ENCODE data around the gene TBC1D13.

The TBC1D13 gene

DNA sequence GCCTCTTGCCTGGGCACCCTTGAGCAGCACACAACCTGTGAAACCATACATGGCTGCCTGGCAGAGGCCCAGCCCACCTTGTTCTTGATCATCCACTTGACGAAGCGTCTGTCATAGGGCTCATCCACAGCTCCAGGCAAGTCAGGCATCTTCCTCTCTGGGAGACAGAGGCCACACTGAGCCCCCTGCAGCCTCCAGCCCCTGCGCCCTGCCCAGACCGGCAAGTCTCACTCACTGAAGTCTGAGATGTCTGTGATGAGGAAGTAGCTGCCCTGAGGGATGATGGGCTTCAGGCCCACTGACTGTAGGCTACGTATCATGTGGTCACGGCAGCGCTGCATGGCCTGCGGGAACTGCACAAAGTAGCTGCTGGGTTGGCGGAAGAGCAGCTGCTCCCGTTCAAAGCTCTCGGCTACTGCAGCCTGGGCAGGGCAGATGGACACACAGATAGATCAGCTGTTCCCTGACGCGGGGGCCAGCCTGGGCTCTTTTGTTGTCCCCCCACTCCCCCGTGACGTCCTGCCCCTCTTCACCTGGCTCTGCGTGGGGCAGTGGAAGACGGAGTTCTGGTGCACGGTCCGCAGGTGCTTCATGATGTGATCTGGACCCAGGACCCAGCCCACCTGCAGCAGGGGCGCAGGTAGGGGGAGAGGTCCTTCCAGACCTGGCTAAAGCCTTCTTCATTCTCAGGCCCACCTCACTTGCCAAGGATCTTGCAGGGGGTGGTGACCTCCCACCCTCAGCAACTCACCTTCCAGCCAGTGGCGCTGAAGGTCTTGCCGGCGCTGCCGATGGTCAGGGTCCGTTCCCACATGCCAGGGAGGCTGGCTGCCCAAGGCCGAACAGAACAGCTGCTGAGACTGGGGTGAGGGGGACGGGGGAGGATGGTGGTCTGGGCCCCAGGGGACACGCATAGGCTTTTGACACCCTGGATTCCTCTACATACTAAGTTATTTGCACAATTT lies 48.5 kb downstream of the TBC1D13 start:
- H3K9ac ChIP-seq (ENCODE audit: low read length): no peak overlapping the region
- no peak overlapping the region for H3K27ac ChIP-seq (ENCODE audit: low read depth, low read length, poor library complexity, severe bottlenecking)
- H3K9me3 ChIP-seq (ENCODE audit: low read length): no peaks in the 10 kb centered on the region
- no peak overlapping the region for H3K4me2 ChIP-seq (ENCODE audit: low read length)
- H3K27me3 ChIP-seq (ENCODE audit: insufficient read depth, low read length): no peaks in the 10 kb centered on the region
- no peaks in the 10 kb centered on the region for H3F3A ChIP-seq (ENCODE audit: insufficient read depth, low read length)
- no peak overlapping the region for H3K4me3 ChIP-seq (ENCODE audit: low read depth, low read length, poor library complexity, severe bottlenecking)
- TF ChIP-seq EZH2 (IDR thresholded peaks at IDR 0.05; ENCODE audit: borderline replicate concordance, low read length): no peak
- TF ChIP-seq, protein P1, sequence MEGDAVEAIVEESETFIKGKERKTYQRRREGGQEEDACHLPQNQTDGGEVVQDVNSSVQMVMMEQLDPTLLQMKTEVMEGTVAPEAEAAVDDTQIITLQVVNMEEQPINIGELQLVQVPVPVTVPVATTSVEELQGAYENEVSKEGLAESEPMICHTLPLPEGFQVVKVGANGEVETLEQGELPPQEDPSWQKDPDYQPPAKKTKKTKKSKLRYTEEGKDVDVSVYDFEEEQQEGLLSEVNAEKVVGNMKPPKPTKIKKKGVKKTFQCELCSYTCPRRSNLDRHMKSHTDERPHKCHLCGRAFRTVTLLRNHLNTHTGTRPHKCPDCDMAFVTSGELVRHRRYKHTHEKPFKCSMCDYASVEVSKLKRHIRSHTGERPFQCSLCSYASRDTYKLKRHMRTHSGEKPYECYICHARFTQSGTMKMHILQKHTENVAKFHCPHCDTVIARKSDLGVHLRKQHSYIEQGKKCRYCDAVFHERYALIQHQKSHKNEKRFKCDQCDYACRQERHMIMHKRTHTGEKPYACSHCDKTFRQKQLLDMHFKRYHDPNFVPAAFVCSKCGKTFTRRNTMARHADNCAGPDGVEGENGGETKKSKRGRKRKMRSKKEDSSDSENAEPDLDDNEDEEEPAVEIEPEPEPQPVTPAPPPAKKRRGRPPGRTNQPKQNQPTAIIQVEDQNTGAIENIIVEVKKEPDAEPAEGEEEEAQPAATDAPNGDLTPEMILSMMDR (IDR thresholded peaks at IDR 0.05; ENCODE audit: low read length): no peak
- no peaks in the 10 kb centered on the region for H3K79me2 ChIP-seq (ENCODE audit: insufficient read depth, low read length)
- H3K4me1 ChIP-seq (ENCODE audit: insufficient read depth, low read length, severe bottlenecking): no peaks in the 10 kb centered on the region
- H3K36me3 ChIP-seq (ENCODE audit: insufficient read depth, low read length): peaks cover 6% of the 10 kb centered on the region; the same call in 1 of the 2 replicates
- H3K9me2 ChIP-seq (ENCODE audit: low read depth, low read length): no peaks in the 10 kb centered on the region
- H4K20me1 ChIP-seq (ENCODE audit: insufficient read depth, low read length): no peaks in the 10 kb centered on the region
- no peak overlapping the region for H2AFZ ChIP-seq (ENCODE audit: low read length)

DNA sequence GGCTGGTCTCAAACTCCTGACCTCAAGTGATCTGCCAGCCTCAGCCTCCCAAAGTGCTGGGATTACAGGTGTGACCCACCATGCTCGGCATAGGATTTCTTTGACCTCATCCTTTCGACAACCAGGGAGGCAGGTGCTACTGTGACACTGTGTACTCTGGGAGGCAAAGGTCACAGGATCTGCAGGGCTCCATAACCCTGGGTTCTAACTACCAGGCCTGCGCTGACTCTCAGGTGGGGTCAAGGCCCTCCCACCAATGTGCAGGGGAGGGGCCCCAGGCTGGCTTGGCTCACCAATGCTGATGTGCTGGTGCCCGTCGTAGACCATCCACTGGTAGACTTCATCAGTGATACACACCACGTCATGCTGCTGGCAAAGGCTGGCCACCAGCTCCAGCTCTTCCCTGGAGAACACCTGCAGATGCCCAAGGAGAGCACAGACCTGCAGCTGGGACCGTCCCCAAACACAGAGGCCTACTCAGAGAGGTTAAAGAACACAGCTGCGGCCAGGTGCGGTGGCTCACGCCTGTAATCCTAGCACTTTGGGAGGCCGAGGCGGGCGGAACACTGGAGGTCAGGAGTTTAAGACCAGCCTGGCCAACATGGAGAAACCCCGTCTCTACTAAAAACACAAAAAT lies 49.6 kb downstream of the TBC1D13 start:
- Histone ChIP-seq H3K27ac (ENCODE audit: low read depth, low read length, poor library complexity, severe bottlenecking) (no peak overlapping the region), H3K9me3 (ENCODE audit: low read length) (no peaks in the 10 kb centered on the region), H3K4me1 (ENCODE audit: insufficient read depth, low read length, severe bottlenecking) (no peaks in the 10 kb centered on the region), H3K4me3 (ENCODE audit: low read depth, low read length, poor library complexity, severe bottlenecking) (no peak overlapping the region), H3K79me2 (ENCODE audit: insufficient read depth, low read length) (no peaks in the 10 kb centered on the region), H3K27me3 (ENCODE audit: insufficient read depth, low read length) (no peaks in the 10 kb centered on the region), H3F3A (ENCODE audit: insufficient read depth, low read length) (no peaks in the 10 kb centered on the region), H3K4me2 (ENCODE audit: low read length) (no peak overlapping the region), H2AFZ (ENCODE audit: low read length) (no peak overlapping the region), H3K9me2 (ENCODE audit: low read depth, low read length) (no peaks in the 10 kb centered on the region), H3K36me3 (ENCODE audit: insufficient read depth, low read length) (peaks cover 11% of the 10 kb centered on the region; the same call in 1 of the 2 replicates), H3K9ac (ENCODE audit: low read length) (no peak overlapping the region), H4K20me1 (ENCODE audit: insufficient read depth, low read length) (no peaks in the 10 kb centered on the region)
- TF ChIP-seq, protein P1 (IDR thresholded peaks at IDR 0.05; ENCODE audit: low read length): no peak
- no peak for TF ChIP-seq EZH2 (IDR thresholded peaks at IDR 0.05; ENCODE audit: borderline replicate concordance, low read length)

DNA sequence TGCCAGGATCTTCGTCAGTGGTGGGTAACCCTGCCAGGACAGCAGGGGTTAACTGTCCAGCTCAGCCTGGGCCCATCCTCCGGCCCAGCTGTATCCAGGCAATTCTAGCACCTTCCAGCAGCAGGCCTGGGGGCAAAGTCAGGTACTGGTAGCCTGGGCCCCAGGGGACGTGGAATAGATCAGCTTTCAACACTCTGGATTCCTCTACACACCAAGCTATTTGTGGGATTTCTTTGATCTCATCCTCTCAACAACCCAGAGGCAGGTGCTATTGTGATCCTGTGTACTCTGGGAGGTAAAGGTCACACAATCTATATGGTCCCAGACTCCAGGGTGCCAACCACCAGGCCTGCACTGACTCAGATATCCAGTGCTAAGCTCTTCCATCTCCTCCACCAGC lies 51.3 kb downstream of the TBC1D13 start:
- Histone ChIP-seq H3K27me3 (ENCODE audit: insufficient read depth, low read length) (no peaks in the 10 kb centered on the region), H3K79me2 (ENCODE audit: insufficient read depth, low read length) (no peaks in the 10 kb centered on the region), H3K9me2 (ENCODE audit: low read depth, low read length) (no peaks in the 10 kb centered on the region), H3K9ac (ENCODE audit: low read length) (no peak overlapping the region), H3F3A (ENCODE audit: insufficient read depth, low read length) (no peaks in the 10 kb centered on the region), H3K4me3 (ENCODE audit: low read depth, low read length, poor library complexity, severe bottlenecking) (no peak overlapping the region), H3K4me1 (ENCODE audit: insufficient read depth, low read length, severe bottlenecking) (no peaks in the 10 kb centered on the region), H4K20me1 (ENCODE audit: insufficient read depth, low read length) (no peaks in the 10 kb centered on the region), H3K36me3 (ENCODE audit: insufficient read depth, low read length) (peaks cover 11% of the 10 kb centered on the region; the same call in 1 of the 2 replicates), H3K27ac (ENCODE audit: low read depth, low read length, poor library complexity, severe bottlenecking) (no peak overlapping the region), H2AFZ (ENCODE audit: low read length) (no peak overlapping the region), H3K9me3 (ENCODE audit: low read length) (no peaks in the 10 kb centered on the region), H3K4me2 (ENCODE audit: low read length) (no peak overlapping the region)
- TF ChIP-seq, protein P1 (IDR thresholded peaks at IDR 0.05; ENCODE audit: low read length): no peak
- TF ChIP-seq EZH2 (IDR thresholded peaks at IDR 0.05; ENCODE audit: borderline replicate concordance, low read length): no peak

Measured in OCI-LY1 (cell line).